Pancreas (tissue), 10 donors: Measurements from ENCODE around the gene MS4A15. TPM values are rescaled to one million over a fixed set of nuclear protein-coding genes. Genes with fewer than 3 reads are reported as not detected.

Experiments
- ATAC-seq, 4 donors: fragments of 200-7000 bp; cut with Tn5 transposase; one replicate each; pipeline versions ENCODE4 v1.8.0 to v1.9.1; 2020; ENCODE audit warnings: mild to moderate bottlenecking in 4 of 4, moderate library complexity in 4 of 4
- DNase-seq, 6 donors: peaks; one replicate each; pipeline ENCODE4 v3.0.0-alpha.2; 2020
- FAIRE-seq: peaks from 2 replicates; lab custom pipeline; 2012; peaks lifted over from hg19 to GRCh38; lab: Jason Lieb, UNC
- H3K27ac ChIP-seq, 4 donors: fragments of 200-600 bp; sonication (generic); 1 replicate in 3 of 4; 2 replicates in 1 of 4; pipeline versions ENCODE4 v1.5.0 to v1.8.0; 2020
- H3K27me3 ChIP-seq, 4 donors: fragments of 200-600 bp; one replicate each; pipeline ENCODE4 v1.8.0; 2021
- H3K36me3 ChIP-seq, 3 donors: fragments of 200-600 bp; sonication (generic) in 1 of 3; one replicate each; pipeline versions ENCODE4 v1.5.0 to v1.8.0; 2020 to 2021
- H3K4me1 ChIP-seq, 3 donors: fragments of 200-600 bp; one replicate each; pipeline ENCODE4 v1.8.0; 2021
- H3K4me3 ChIP-seq, 4 donors: fragments of 200-600 bp; sonication (generic) in 2 of 4; one replicate each; pipeline versions ENCODE4 v1.5.0 to v1.8.0; 2020 to 2021
- H3K9me3 ChIP-seq, 4 donors: fragments of 200-600 bp; one replicate each; pipeline ENCODE4 v1.8.0; 2021
- CTCF ChIP-seq, 4 donors: fragments of 200-600 bp; sonication (generic) in 3 of 4; IDR thresholded peaks; one replicate each; pipeline versions ENCODE4 v1.5.0 to v1.8.0; 2021; ENCODE audit warnings: antibody characterized with exemption in 4 of 4
- WGBS, 2 donors: extraction: QIAGEN DNeasy Blood & Tissue Kit; methylation state at CpG; one replicate each; pipeline ENCODE4 v1.1.7; 2013; 5-methylcytosine and 5-hydroxymethylcytosine counted together
- intact Hi-C, 3 donors: fragments of 100-400 bp; cut with DNase I; formaldehyde crosslinking; loops; one replicate each; pipeline versions ENCODE4 v1.11.1 to v1.14.2; 2022
- polyA plus RNA-seq, 2 donors: library from polyadenylated mRNA; stranded (reverse); fragments of 200-250 nt; gene quantifications; one replicate each; pipeline ENCODE4 v1.2.3, GENCODE V29; 2013
- total RNA-seq, 6 donors: library from RNA; stranded (reverse); fragmentation: NEBNext Ultra II Directional in 4 of 6; extraction: Animal tissue kit (Norgen Biotek cat#: 25700) in 4 of 6; gene quantifications; one replicate each; pipeline versions ENCODE4 v1.2.1 to v1.2.4, GENCODE V29; 2021 to 2023
- donor health status: healthy with polysubstance abuse.
- donor health status: DM: no; HTN: no; CAD: no; lungs with moderate emphysema.
- donor health status: DM: no; HTN: no; CAD: no.
- donor health status: control.
- donor health status: control.
- donor health status: Bipolar disorder and iron deficiency.
- donor health status: DM: yes; HTN: yes; CAD: no.
- donor health status: DM: no; HTN: no; CAD: no.
- donor health status: DM: no; HTN: no; CAD: no.
- donor health status: DM: yes; HTN: yes; CAD: no.

MS4A15 gene
- total and polyA plus RNA-seq, 8 donors, result 0.09 TPM; not detected in 7

GRCh38 chr11:60781981-60782316 lies 25.3 kb downstream of the MS4A15 start:
- no peak for ATAC-seq
- FAIRE-seq, result no peak

GRCh38 chr11:60782393-60783140 lies 25.9 kb downstream of the MS4A15 start:
- 77 to 78% methylated on average over 12 of the region's 12 CpGs for WGBS, 2 donors
- intact Hi-C loops, result no loop called here
- H3K9me3 ChIP-seq, result no peaks in the 10 kb centered on the region

More at GRCh38 chr11:60781981-60782316, 25.3 kb downstream of the MS4A15 start:
- WGBS, 2 donors, result 94% methylated on average over 4 of the region's 4 CpGs
- Histone ChIP-seq H3K9me3 (no peaks in the 10 kb centered on the region), H3K27me3 (no peaks in the 10 kb centered on the region), H3K36me3 (no peaks in the 10 kb centered on the region), H3K4me3 (no peak overlapping the region), H3K4me1 (no peaks in the 10 kb centered on the region), H3K27ac (no peak overlapping the region)
- intact Hi-C loops, result no loop called here
- TF ChIP-seq CTCF (IDR thresholded peaks at IDR 0.05), result no peak
- no peak for DNase-seq

GRCh38 chr11:60783141-60783484 lies 26.4 kb downstream of the MS4A15 start:
- ATAC-seq (no peak), FAIRE-seq (no peak), DNase-seq (no peak)
- no peaks in the 10 kb centered on the region for H3K9me3 ChIP-seq
- no peak for TF ChIP-seq CTCF (IDR thresholded peaks at IDR 0.05)
- no peaks in the 10 kb centered on the region for H3K4me1 ChIP-seq
- intact Hi-C loops, result no loop called here
- WGBS, 2 donors, result 80 to 87% methylated on average over 8 of the region's 8 CpGs
- no peaks in the 10 kb centered on the region for H3K36me3 ChIP-seq
- H3K4me3 ChIP-seq, result no peak overlapping the region
- H3K27me3 ChIP-seq, result no peaks in the 10 kb centered on the region
- no peak overlapping the region for H3K27ac ChIP-seq

More at GRCh38 chr11:60782393-60783140, 25.9 kb downstream of the MS4A15 start:
- H3K4me3 ChIP-seq, result no peak overlapping the region
- ATAC-seq (no peak), FAIRE-seq (no peak), DNase-seq (no peak)
- H3K4me1 ChIP-seq, result no peaks in the 10 kb centered on the region
- H3K27ac ChIP-seq, result no peak overlapping the region
- TF ChIP-seq CTCF (IDR thresholded peaks at IDR 0.05), result no peak
- H3K36me3 ChIP-seq, result no peaks in the 10 kb centered on the region
- H3K27me3 ChIP-seq, result no peaks in the 10 kb centered on the region

GRCh38 chr11:60783911-60784310 lies 27.2 kb downstream of the MS4A15 start:
- Histone ChIP-seq H3K27me3 (no peaks in the 10 kb centered on the region), H3K36me3 (no peaks in the 10 kb centered on the region), H3K27ac (no peak overlapping the region), H3K4me1 (no peaks in the 10 kb centered on the region), H3K4me3 (no peak overlapping the region), H3K9me3 (no peaks in the 10 kb centered on the region)
- DNase-seq, result no peak
- intact Hi-C loops, result no loop called here
- TF ChIP-seq CTCF (IDR thresholded peaks at IDR 0.05), result no peak
- 81 to 85% methylated on average over 7 of the region's 7 CpGs for WGBS, 2 donors
- ATAC-seq, result no peak
- no peak for FAIRE-seq

GRCh38 chr11:60785136-60785535 lies 28.5 kb downstream of the MS4A15 start, which contains the start of gene MS4A10:
TSS of gene MS4A10 (plus strand) at chr11:60785333. CDS start at chr11:60790336, 5,003 bp downstream.
- ATAC-seq (no peak), DNase-seq (no peak), FAIRE-seq (no peak)
- no peak within 1 kb of the TSS for H3K4me3 ChIP-seq
- H3K27ac ChIP-seq, result no peak within 1 kb of the TSS
- no peaks in the 10 kb centered on the region for H3K4me1 ChIP-seq
- no peaks in the 10 kb centered on the region for H3K36me3 ChIP-seq
- H3K27me3 ChIP-seq, result no peaks in the 10 kb centered on the region
- WGBS, 2 donors, result 58 to 63% methylated on average over 9 of the region's 9 CpGs
- no peak for TF ChIP-seq CTCF (IDR thresholded peaks at IDR 0.05)
- no peaks in the 10 kb centered on the region for H3K9me3 ChIP-seq
- intact Hi-C loops, result no loop called here
